A549 treated with CORT108297 at 1 μM for 4 hours (cell line): Measurements from ENCODE around the gene SPINT4. TPM values are rescaled to one million over a fixed set of nuclear protein-coding genes. Genes with fewer than 3 reads are reported as not detected.

Source experiments
- total RNA-seq: library from RNA; stranded (reverse); fragments of 200-300 nt; extraction: Qiagen RNA extraction; gene quantifications from 5 replicates; pipeline ENCODE4 v1.2.3, GENCODE V29; 2022

SPINT4 gene
- not detected in 5 replicates for total RNA-seq

DNA sequence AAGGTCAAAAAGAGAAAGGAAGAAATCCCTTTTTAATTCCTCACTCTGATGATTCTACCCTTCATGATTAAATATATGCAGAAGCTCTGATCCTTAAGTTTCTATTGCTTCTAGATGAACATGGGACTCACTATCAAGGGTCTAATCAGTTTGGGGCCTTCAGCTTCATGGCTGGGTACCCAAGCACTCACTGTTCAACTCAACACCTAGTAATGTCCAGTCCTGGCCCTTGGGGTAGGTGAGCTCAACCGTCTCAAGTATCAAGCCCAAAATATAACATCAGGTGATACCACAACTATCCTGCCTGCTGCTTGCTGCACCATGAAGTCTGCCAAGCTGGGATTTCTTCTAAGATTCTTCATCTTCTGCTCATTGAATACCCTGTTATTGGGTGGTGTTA lies at the start of gene SPINT4:
TSS of gene SPINT4 (plus strand) at position 301 of the 400 bp plus-strand sequence. CDS start at position 322, 21 bp downstream.

DNA sequence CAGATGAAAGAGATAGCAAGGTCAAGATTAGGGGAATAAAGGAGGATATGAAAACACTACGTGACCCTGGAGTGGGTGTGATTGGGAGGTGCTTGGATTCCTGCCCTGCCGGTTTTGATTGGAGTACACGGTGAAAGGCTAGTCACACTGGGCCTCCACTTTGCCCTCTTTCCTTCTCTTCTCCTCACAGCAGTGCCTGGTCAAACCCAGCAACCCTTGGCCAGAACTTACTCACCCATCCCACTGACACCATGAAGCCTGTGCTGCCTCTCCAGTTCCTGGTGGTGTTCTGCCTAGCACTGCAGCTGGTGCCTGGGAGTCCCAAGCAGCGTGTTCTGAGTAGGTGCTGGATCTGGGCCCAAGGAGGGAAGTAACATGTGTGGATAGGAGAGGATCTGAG lies 20.3 kb upstream of the SPINT4 start, which contains the start of gene WFDC13:
TSS of gene WFDC13 (plus strand) at position 166 of the 400 bp plus-strand sequence. CDS start at position 252, 86 bp downstream.

DNA sequence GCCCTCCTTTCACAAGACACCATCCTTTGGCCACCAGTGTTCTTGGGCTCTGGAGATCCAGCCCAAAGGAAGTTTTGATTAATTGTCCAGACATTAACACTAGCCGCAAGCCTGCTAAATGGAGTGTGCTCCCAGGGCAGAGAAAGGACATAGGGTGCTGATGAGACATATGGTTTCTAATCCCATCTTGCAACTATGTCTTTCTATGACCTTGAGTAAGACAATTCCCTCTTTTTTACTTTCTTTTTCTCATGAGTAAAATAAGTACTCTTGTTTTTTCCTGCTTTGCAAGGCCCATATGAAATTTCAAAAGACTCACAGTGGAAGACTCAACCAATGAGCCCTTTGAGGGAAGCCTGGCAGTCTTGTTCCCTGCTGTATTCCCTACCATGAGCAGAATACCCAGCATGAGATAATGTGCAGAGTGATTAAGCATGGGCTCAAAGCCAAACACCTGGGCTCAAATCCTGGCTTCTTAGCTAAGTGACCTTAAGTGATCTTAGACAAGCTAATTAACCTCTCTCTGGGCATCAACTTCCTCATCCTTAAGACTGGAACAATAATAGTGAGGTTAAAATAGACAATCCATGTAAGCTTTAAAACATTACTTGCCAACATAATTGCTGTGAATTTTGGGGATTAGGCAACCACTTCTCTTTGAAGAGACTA lies 17.0 kb upstream of the SPINT4 start, which contains the start of gene WFDC10B:
TSS of gene WFDC10B (minus strand) at position 51 of the 669 bp plus-strand sequence. CDS start 19,027 bp downstream, outside the sequence.

Other genes starting within 250 kb of the SPINT4 start
- not detected in 5 replicates for gene SPINT3, start 206.7 kb upstream of the SPINT4 start, total RNA-seq
- gene WFDC6, start 182.9 kb upstream of the SPINT4 start, total RNA-seq = not detected in 5 replicates
- gene EPPIN, start 174.9 kb upstream of the SPINT4 start, total RNA-seq = not detected in 5 replicates
- gene WFDC8, start 143.1 kb upstream of the SPINT4 start, total RNA-seq = not detected in 5 replicates
- not detected in 5 replicates for gene WFDC10A, start 92.6 kb upstream of the SPINT4 start, total RNA-seq
- not detected in 5 replicates for gene WFDC9, start 91.1 kb upstream of the SPINT4 start, total RNA-seq
- gene WFDC11, start 52.1 kb upstream of the SPINT4 start, total RNA-seq = not detected in 5 replicates
- not detected in 5 replicates for gene WFDC13, start 20.3 kb upstream of the SPINT4 start, total RNA-seq
- gene WFDC10B, start 17.3 kb upstream of the SPINT4 start, total RNA-seq = not detected in 5 replicates
- gene WFDC3, start 69.5 kb downstream of the SPINT4 start, total RNA-seq = 0.18 to 0.50 TPM in 2 of 5 replicates, not detected in the others
- gene DNTTIP1, start 69.6 kb downstream of the SPINT4 start, total RNA-seq = 30.7 to 37.1 TPM (median 36.3 TPM) in 5 replicates
- 232 to 256 TPM (median 248 TPM) in 5 replicates for gene UBE2C, start 90.3 kb downstream of the SPINT4 start, total RNA-seq
- 0.13 to 0.35 TPM (median 0.24 TPM) in 3 of 5 replicates, not detected in the others for gene TNNC2, start 105.0 kb downstream of the SPINT4 start, total RNA-seq
- gene SNX21, start 111.5 kb downstream of the SPINT4 start, total RNA-seq = 8.6 to 11.7 TPM (median 11.0 TPM) in 5 replicates
- gene ACOT8, start 135.0 kb downstream of the SPINT4 start, total RNA-seq = 13.9 to 22.6 TPM (median 20.1 TPM) in 5 replicates
- gene ZSWIM3, start 135.3 kb downstream of the SPINT4 start, total RNA-seq = 1.4 to 2.1 TPM (median 1.4 TPM) in 5 replicates
- 5.1 to 6.7 TPM (median 6.0 TPM) in 5 replicates for gene ZSWIM1, start 158.9 kb downstream of the SPINT4 start, total RNA-seq
- gene SPATA25, start 165.3 kb downstream of the SPINT4 start, total RNA-seq = 0.25 to 0.92 TPM (median 0.39 TPM) in 5 replicates
- 0.82 to 1.8 TPM (median 1.5 TPM) in 5 replicates for gene NEURL2, start 168.9 kb downstream of the SPINT4 start, total RNA-seq
- gene CTSA, start 169.0 kb downstream of the SPINT4 start, total RNA-seq = 103 to 131 TPM (median 124 TPM) in 5 replicates
- gene PLTP, start 189.8 kb downstream of the SPINT4 start, total RNA-seq = 1.3 to 1.9 TPM (median 1.8 TPM) in 5 replicates
- gene PCIF1, start 212.3 kb downstream of the SPINT4 start, total RNA-seq = 26.5 to 39.4 TPM (median 34.3 TPM) in 5 replicates
- gene ZNF335, start 249.9 kb downstream of the SPINT4 start, total RNA-seq = 7.0 to 10.4 TPM (median 9.8 TPM) in 5 replicates